ENCODE measurements around the gene MYH11.

GRCh38 chr16:15847611-15848175 is 9.1 kb downstream of the MYH11 start:
- no peak for TF ChIP-seq CTCF (IDR thresholded peaks at IDR 0.05 in 8 of 11, conservative IDR thresholded peaks at IDR 0.05 in 3 of 11)
- TF ChIP-seq POLR2A (IDR thresholded peaks at IDR 0.05): no peak

Data from spleen (tissue), 7 donors.